ENCODE data around the gene SAMM50. TPM values are rescaled to one million over a fixed set of nuclear protein-coding genes. Genes with fewer than 3 reads are reported as not detected.

SAMM50 gene
- polyA plus RNA-seq, 3 donors, result 17.0 to 70.0 (median 62.5) TPM

GRCh38 chr22:44019846-44020245, 64.6 kb downstream of the SAMM50 start:
- intact Hi-C loops (cut with micrococcal nuclease), result no loop called here
- Histone ChIP-seq H3K27ac (ENCODE audit: low read depth in 1 of 2, low read length in 2 of 2) (no peak overlapping the region), H3K9me3 (replicated peaks in 1 of 2; ENCODE audit: control insufficient read depth in 1 of 2, insufficient read depth in 1 of 2, low read length in 2 of 2) (no peaks in the 10 kb centered on the region), H4K20me1 (ENCODE audit: insufficient read depth, low read length) (no peaks in the 10 kb centered on the region), H3K9ac (ENCODE audit: insufficient read depth, low read length, poor library complexity, severe bottlenecking) (no peak overlapping the region), H2AFZ (ENCODE audit: insufficient read depth, low read depth, low read length, poor library complexity, severe bottlenecking) (no peak overlapping the region), H3K27me3 (ENCODE audit: control insufficient read depth in 2 of 2, insufficient read depth in 2 of 2, low read length in 2 of 2) (no peaks in the 10 kb centered on the region), H3K4me3 (replicated peaks in 1 of 3; ENCODE audit: low read depth in 2 of 3, low read length in 3 of 3) (no peak overlapping the region), H3K4me1 (ENCODE audit: control insufficient read depth in 1 of 2, insufficient read depth in 2 of 2, low read length in 2 of 2) (peaks cover 16% of the 10 kb centered on the region in 2 donors), H3K79me2 (ENCODE audit: insufficient read depth, low read length) (peaks cover 5% of the 10 kb centered on the region), H3K4me2 (replicated peaks; ENCODE audit: extremely low read depth, low read length, poor library complexity, severe bottlenecking) (no peak overlapping the region), H3K36me3 (replicated peaks in 1 of 2; ENCODE audit: control insufficient read depth in 1 of 2, insufficient read depth in 2 of 2, low read length in 2 of 2) (no peaks in the 10 kb centered on the region)
- peak overlapping the region in 1 of 7 donors; percentile 36 for H3K27ac Mint-ChIP-seq
- peaks cover 0 to 2% (median 0%) of the 10 kb centered on the region in 3 donors for H3K27me3 Mint-ChIP-seq (ENCODE audit: low read depth in 3 of 3)
- H3K9me3 Mint-ChIP-seq, result no peaks in the 10 kb centered on the region
- H3K4me1 Mint-ChIP-seq, result peaks cover 24% of the 10 kb centered on the region
- no peak for DNase-seq
- H3K4me3 Mint-ChIP-seq, result no peak overlapping the region
- peaks cover 0 to 2% of the 10 kb centered on the region in 2 donors for H3K36me3 Mint-ChIP-seq
- WGBS (ENCODE audit: insufficient coverage), result 95% methylated on average over 5 of the region's 5 CpGs
- no peak for TF ChIP-seq CTCF (IDR thresholded peaks at IDR 0.05)

- H3K27ac ChIP-seq (ENCODE audit: low read depth in 1 of 2, low read length in 2 of 2), result no peak overlapping the region
- H3K27me3 ChIP-seq (ENCODE audit: control insufficient read depth in 2 of 2, insufficient read depth in 2 of 2, low read length in 2 of 2), result no peaks in the 10 kb centered on the region
- peaks cover 27% of the 10 kb centered on the region in 2 donors for H3K4me1 ChIP-seq (ENCODE audit: control insufficient read depth in 1 of 2, insufficient read depth in 2 of 2, low read length in 2 of 2)
- Mint-ChIP-seq H3K27ac (peak overlapping the region in 1 of 7 donors; percentile 57), H3K9me3 (peaks cover 0 to 2% (median 0%) of the 10 kb centered on the region in 7 donors), H3K36me3 (peaks cover 0 to 7% of the 10 kb centered on the region in 2 donors), H3K4me1 (peaks cover 33% of the 10 kb centered on the region), H3K4me3 (no peak overlapping the region), H3K27me3 (ENCODE audit: low read depth in 3 of 3) (peaks cover 0 to 2% (median 0%) of the 10 kb centered on the region in 3 donors)
- no peaks in the 10 kb centered on the region for H3K36me3 ChIP-seq (replicated peaks in 1 of 2; ENCODE audit: control insufficient read depth in 1 of 2, insufficient read depth in 2 of 2, low read length in 2 of 2)
- WGBS (ENCODE audit: insufficient coverage), result 93% methylated on average over 4 of the region's 8 CpGs
- no peak overlapping the region for H3K4me3 ChIP-seq (replicated peaks in 1 of 3; ENCODE audit: low read depth in 2 of 3, low read length in 3 of 3)
- no peaks in the 10 kb centered on the region for H3K9me3 ChIP-seq (replicated peaks in 1 of 2; ENCODE audit: control insufficient read depth in 1 of 2, insufficient read depth in 1 of 2, low read length in 2 of 2)
- no peak overlapping the region for H2AFZ ChIP-seq (ENCODE audit: insufficient read depth, low read depth, low read length, poor library complexity, severe bottlenecking)
- intact Hi-C loops (cut with micrococcal nuclease), result no loop called here
- peaks cover 10% of the 10 kb centered on the region for H3K79me2 ChIP-seq (ENCODE audit: insufficient read depth, low read length)
- TF ChIP-seq CTCF (IDR thresholded peaks at IDR 0.05), result no peak
- no peak overlapping the region for H3K4me2 ChIP-seq (replicated peaks; ENCODE audit: extremely low read depth, low read length, poor library complexity, severe bottlenecking)
- H4K20me1 ChIP-seq (ENCODE audit: insufficient read depth, low read length), result no peaks in the 10 kb centered on the region
- peak in 1 of 3 donors; percentile 25 for DNase-seq
- no peak overlapping the region for H3K9ac ChIP-seq (ENCODE audit: insufficient read depth, low read length, poor library complexity, severe bottlenecking)
These were observed 65.7 kb downstream of the SAMM50 start for GRCh38 chr22:44020981-44021380.
